Type B pancreatic cell (in vitro differentiated cells): ENCODE data around the gene PCAT7. TPM values are rescaled to one million over a fixed set of nuclear protein-coding genes. Genes with fewer than 3 reads are reported as not detected.
A peak's percentile ranks its signal among the peaks of the same experiment; 100 is the strongest.
"Not testable (repeated sequence)": the region's sequence is repeated elsewhere in the genome, so short reads cannot be mapped to it uniquely, and the experiment has no call there.

ENCODE experiments used
- DNase-seq: peaks from one replicate; pipeline ENCODE4 v3.0.0; 2021; ENCODE audit warnings: mixed read lengths; ENCODE audit not compliant: unreplicated experiment; ENCODE audit errors: extremely low spot score
- H3K27ac Mint-ChIP-seq: 2 replicates; pipeline ENCODE4 v1.8.0; 2021; ENCODE audit warnings: mild to moderate bottlenecking, mixed read lengths
- H3K27me3 Mint-ChIP-seq: 2 replicates; pipeline ENCODE4 v1.8.0; 2021; ENCODE audit warnings: mixed read lengths
- H3K36me3 Mint-ChIP-seq: 2 replicates; pipeline ENCODE4 v1.8.0; 2021; ENCODE audit warnings: mixed read lengths
- H3K4me1 Mint-ChIP-seq: one replicate; pipeline ENCODE4 v1.8.0; 2021; ENCODE audit warnings: mixed read lengths; ENCODE audit not compliant: unreplicated experiment
- H3K4me3 Mint-ChIP-seq: 2 replicates; pipeline ENCODE4 v1.8.0; 2021; ENCODE audit warnings: mild to moderate bottlenecking, mixed read lengths
- H3K9me3 Mint-ChIP-seq: 2 replicates; pipeline ENCODE4 v1.8.0; 2021; ENCODE audit warnings: mixed read lengths
- CTCF ChIP-seq: fragments of 200-600 bp; sonication (generic); conservative IDR thresholded peaks from 2 replicates; pipeline ENCODE4 v1.5.0; 2021; ENCODE audit warnings: antibody characterized with exemption, mild to moderate bottlenecking
- long read RNA-seq: library from polyadenylated mRNA; unstranded; transcript quantifications from one replicate; pipeline ENCODE4 v2.0.0, GENCODE V29; 2020
- total RNA-seq: library from RNA; stranded (reverse); gene quantifications from 2 replicates; pipeline ENCODE4 v1.2.1, GENCODE V29; 2021; ENCODE audit warnings: low replicate concordance

PCAT7 gene
- 10.0 and 14.7 TPM in 2 replicates for total RNA-seq
- long read RNA-seq, transcript PCAT7-201 (3 exons, 1,164 nt), result major isoform, 6 of 16 reads
- long read RNA-seq, partial matches to known transcripts, result 2 of 16 reads
- long read RNA-seq, other reads (novel, unspliced or antisense), result 8 of 16 reads

- Mint-ChIP-seq H3K4me1 (peaks cover 18% of the 10 kb centered on the region), H3K36me3 (peaks cover 10% of the 10 kb centered on the region), H3K9me3 (no peaks in the 10 kb centered on the region), H3K27ac (no peak within 1 kb of the TSS), H3K4me3 (no peak within 1 kb of the TSS), H3K27me3 (no peaks in the 10 kb centered on the region)
- DNase-seq, result peak; percentile 81
- TF ChIP-seq CTCF, result peak; percentile 79
Measured at GRCh38 chr9:94554439-94555331, at the start of gene PCAT7. PCAT7 (plus strand) TSS chr9:94555083.

- not testable (repeated sequence) for DNase-seq, H3K9me3 Mint-ChIP-seq, H3K4me1 Mint-ChIP-seq, H3K27ac Mint-ChIP-seq, H3K4me3 Mint-ChIP-seq, H3K36me3 Mint-ChIP-seq, H3K27me3 Mint-ChIP-seq
Measured at GRCh38 chr9:94506370-94506769, 48.5 kb upstream of the PCAT7 start.

- Mint-ChIP-seq H3K9me3 (no peaks in the 10 kb centered on the region), H3K4me1 (peaks cover 13% of the 10 kb centered on the region), H3K4me3 (no peak overlapping the region), H3K27ac (no peak overlapping the region), H3K27me3 (no peaks in the 10 kb centered on the region), H3K36me3 (no peaks in the 10 kb centered on the region)
- TF ChIP-seq CTCF, result no peak
- DNase-seq, result no peak
Measured at GRCh38 chr9:94507531-94508258, 47.2 kb upstream of the PCAT7 start.

- peaks cover 16% of the 10 kb centered on the region for H3K4me1 Mint-ChIP-seq
- H3K27ac Mint-ChIP-seq, result peak overlapping the region; percentile 42
- no peak for DNase-seq
- H3K27me3 Mint-ChIP-seq, result no peaks in the 10 kb centered on the region
- no peaks in the 10 kb centered on the region for H3K36me3 Mint-ChIP-seq
- no peak for TF ChIP-seq CTCF
- H3K9me3 Mint-ChIP-seq, result no peaks in the 10 kb centered on the region
- H3K4me3 Mint-ChIP-seq, result no peak overlapping the region
Measured at GRCh38 chr9:94511134-94511954, 43.5 kb upstream of the PCAT7 start.

GRCh38 chr9:94511955-94512265, 43.0 kb upstream of the PCAT7 start:
- peaks cover 16% of the 10 kb centered on the region for H3K4me1 Mint-ChIP-seq
- H3K36me3 Mint-ChIP-seq, result no peaks in the 10 kb centered on the region
- no peak overlapping the region for H3K4me3 Mint-ChIP-seq
- no peaks in the 10 kb centered on the region for H3K27me3 Mint-ChIP-seq
- no peak overlapping the region for H3K27ac Mint-ChIP-seq
- TF ChIP-seq CTCF, result no peak
- DNase-seq, result no peak
- H3K9me3 Mint-ChIP-seq, result no peaks in the 10 kb centered on the region
